Epithelial cell of esophagus (primary cell): ENCODE measurements around the gene RPS6KA2.

Experiments
- DNase-seq: peaks from one replicate; pipeline ENCODE4 v3.0.0; 2010; ENCODE audit warnings: low read depth
- H3K4me3 ChIP-seq: 2 replicates; pipeline ENCODE4 v1.5.1; 2011; ENCODE audit warnings: mild to moderate bottlenecking, low read length, control low read depth
- TF ChIP-seq, protein P1 (sequence below): IDR thresholded peaks from 2 replicates; pipeline ENCODE4 v1.5.1; 2011; ENCODE audit warnings: low read depth, mild to moderate bottlenecking, low read length, control low read depth, inconsistent platforms; ENCODE audit not compliant: insufficient read depth; ENCODE audit errors: missing control alignments

RPS6KA2 gene

GRCh38 chr6:166507809-166508564, 119.1 kb downstream of the RPS6KA2 start:
- DNase-seq, result no peak
- TF ChIP-seq, protein P1, sequence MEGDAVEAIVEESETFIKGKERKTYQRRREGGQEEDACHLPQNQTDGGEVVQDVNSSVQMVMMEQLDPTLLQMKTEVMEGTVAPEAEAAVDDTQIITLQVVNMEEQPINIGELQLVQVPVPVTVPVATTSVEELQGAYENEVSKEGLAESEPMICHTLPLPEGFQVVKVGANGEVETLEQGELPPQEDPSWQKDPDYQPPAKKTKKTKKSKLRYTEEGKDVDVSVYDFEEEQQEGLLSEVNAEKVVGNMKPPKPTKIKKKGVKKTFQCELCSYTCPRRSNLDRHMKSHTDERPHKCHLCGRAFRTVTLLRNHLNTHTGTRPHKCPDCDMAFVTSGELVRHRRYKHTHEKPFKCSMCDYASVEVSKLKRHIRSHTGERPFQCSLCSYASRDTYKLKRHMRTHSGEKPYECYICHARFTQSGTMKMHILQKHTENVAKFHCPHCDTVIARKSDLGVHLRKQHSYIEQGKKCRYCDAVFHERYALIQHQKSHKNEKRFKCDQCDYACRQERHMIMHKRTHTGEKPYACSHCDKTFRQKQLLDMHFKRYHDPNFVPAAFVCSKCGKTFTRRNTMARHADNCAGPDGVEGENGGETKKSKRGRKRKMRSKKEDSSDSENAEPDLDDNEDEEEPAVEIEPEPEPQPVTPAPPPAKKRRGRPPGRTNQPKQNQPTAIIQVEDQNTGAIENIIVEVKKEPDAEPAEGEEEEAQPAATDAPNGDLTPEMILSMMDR, result no peak
- no peak overlapping the region for H3K4me3 ChIP-seq

DNA sequence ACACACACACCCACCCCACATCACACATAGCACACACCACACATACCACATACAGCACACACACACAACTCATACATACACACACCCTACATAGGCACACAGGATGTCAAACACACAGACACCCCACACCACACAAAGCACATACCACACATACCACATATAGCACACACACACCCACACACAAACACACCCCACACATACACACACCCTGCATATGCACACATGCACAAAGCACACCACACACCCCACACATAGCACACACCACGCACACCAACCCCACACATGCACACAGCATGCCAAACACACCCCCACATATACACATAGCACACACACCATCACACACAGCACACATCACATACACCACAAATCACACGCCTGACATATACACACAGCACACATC, 119.7 kb downstream of the RPS6KA2 start:
- TF ChIP-seq, protein P1, result no peak
- H3K4me3 ChIP-seq, result no peak overlapping the region
- no peak for DNase-seq

- DNase-seq, result no peak
- TF ChIP-seq, protein P1, result no peak
- no peak overlapping the region for H3K4me3 ChIP-seq
Measured at GRCh38 chr6:166505133-166505905, 121.7 kb downstream of the RPS6KA2 start.

DNA sequence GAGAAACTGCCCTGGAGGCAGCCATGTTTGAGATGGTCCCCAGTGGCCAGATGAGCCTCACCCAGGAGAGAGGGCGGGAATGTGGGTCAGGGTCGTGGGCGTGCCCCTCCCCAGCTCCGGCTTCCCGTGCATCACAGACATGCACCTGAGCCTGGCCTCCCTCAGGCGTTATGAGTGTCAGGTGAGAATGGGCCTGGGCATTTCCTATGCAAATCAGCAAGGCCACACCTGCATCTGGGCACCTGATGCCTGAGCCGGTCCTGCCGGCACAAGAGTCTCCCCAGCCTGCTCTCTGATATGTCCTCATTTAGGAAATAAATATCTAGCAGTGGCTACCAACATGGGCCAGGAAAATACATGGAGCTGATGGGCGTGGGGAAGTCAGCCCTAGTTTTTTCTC, 123.0 kb downstream of the RPS6KA2 start:
- no peak overlapping the region for H3K4me3 ChIP-seq
- DNase-seq, result peak; percentile 51
- TF ChIP-seq, protein P1, result no peak

- no peak overlapping the region for H3K4me3 ChIP-seq
- no peak for DNase-seq
- TF ChIP-seq, protein P1, result no peak
Measured at GRCh38 chr6:166503167-166503744, 123.8 kb downstream of the RPS6KA2 start.

- no peak for DNase-seq
- TF ChIP-seq, protein P1, result no peak
- no peak overlapping the region for H3K4me3 ChIP-seq
Measured at GRCh38 chr6:166502453-166502852, 124.6 kb downstream of the RPS6KA2 start.

GRCh38 chr6:166501246-166501645, 125.8 kb downstream of the RPS6KA2 start:
- TF ChIP-seq, protein P1, result no peak
- no peak overlapping the region for H3K4me3 ChIP-seq

More at GRCh38 chr6:166501246-166501645, 125.8 kb downstream of the RPS6KA2 start:
- no peak for DNase-seq
